ENCODE results near the gene IL12RB2. TPM values are rescaled to one million over a fixed set of nuclear protein-coding genes. Genes with fewer than 3 reads are reported as not detected.

IL12RB2 gene
- total and polyA plus RNA-seq, 2 experiments from 2014 or later, result 0.06 TPM; not detected in 1

DNA sequence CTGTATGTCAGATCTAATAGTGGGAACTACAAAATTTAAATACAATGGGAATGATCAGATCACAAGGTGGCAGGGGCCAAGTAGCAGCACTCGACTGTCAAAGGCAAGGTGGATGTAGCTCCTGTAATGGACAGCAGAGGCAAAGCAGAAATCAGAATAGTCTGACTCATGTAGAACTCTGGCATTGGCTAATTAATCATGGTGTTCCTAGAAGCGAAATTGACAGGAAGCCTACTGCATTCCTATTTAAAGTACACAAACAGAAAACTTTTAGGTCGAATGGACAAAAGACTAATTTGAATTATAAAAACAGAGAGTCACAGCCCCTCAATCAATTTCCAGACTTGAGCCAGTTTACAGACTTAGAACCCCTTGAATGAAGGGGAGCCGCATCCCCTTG lies 17.4 kb upstream of the IL12RB2 start:
- Histone ChIP-seq H3F3A (ENCODE audit: insufficient read depth) (no peaks in the 10 kb centered on the region), H4K20me1 (ENCODE audit: insufficient read depth) (no peaks in the 10 kb centered on the region), H3K79me2 (ENCODE audit: insufficient read depth) (no peaks in the 10 kb centered on the region), H2AFZ (no peak overlapping the region), H3K4me2 (ENCODE audit: unreplicated experiment) (no peak overlapping the region), H3K27ac (no peak overlapping the region), H3K9ac (no peak overlapping the region), H3K9me3 (ENCODE audit: low read depth) (no peaks in the 10 kb centered on the region), H3K4me1 (ENCODE audit: insufficient read depth) (no peaks in the 10 kb centered on the region), H3K36me3 (ENCODE audit: low read depth) (no peaks in the 10 kb centered on the region), H3K4me3 (no peak overlapping the region), H3K9me2 (ENCODE audit: insufficient read depth) (no peaks in the 10 kb centered on the region), H3K27me3 (replicated peaks; ENCODE audit: insufficient read depth) (peaks cover 16% of the 10 kb centered on the region)
- in situ Hi-C loops (cut with MboI), result no loop called here
- TF ChIP-seq EZH2phosphoT487 (IDR thresholded peaks at IDR 0.05; ENCODE audit: insufficient read depth, low read depth) (no peak), EZH2 (IDR thresholded peaks at IDR 0.05; ENCODE audit: insufficient read depth, poor library complexity, severe bottlenecking) (no peak)
- WGBS, 2 experiments (ENCODE audit: low coverage in 1 of 2, low lambda C conversion rate in 2 of 2, missing lambda C conversion rate in 2 of 2), result 45 to 47% methylated on average over 4 of the region's 4 CpGs
- no peak for DNase-seq

DNA sequence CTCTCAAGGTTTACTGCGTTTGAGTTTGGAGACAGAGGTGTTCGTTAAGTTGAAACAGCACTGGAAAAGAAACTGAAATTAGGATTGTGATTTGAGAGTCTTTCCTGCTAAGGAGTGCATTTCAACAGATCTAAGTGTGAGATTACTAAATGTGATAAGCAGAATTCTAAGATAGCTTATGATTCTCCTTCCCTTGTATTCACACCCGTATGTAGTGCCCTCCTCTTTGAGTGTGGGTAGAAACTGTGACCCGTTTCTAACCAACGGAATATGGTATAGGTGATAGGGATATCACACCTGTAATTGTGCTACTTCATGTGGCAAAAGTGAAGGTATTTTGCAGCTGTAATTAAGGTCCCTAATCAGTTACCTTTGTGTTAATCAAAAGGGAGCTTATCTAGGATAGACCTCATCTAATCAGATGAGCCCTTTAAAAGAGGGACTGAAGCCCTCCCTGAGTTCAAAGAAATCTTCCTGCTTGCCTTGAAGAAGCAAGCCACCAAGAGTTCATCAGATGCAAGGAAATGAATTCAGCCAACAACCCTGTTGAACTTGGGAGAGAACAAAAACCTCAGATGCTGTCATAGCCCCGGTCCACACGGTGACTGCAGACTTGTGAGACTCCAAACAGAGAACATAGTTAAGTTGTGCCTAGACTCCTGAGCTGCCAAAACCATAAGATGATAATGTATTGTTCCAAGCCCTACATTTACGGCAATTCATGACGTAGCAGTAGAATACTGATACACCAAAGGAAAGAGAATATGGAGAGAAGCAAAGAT lies 12.6 kb upstream of the IL12RB2 start:
- WGBS, 2 experiments (ENCODE audit: low coverage in 1 of 2, low lambda C conversion rate in 2 of 2, missing lambda C conversion rate in 2 of 2), result 51 to 54% methylated on average over 9 of the region's 9 CpGs
- Histone ChIP-seq H3K4me1 (ENCODE audit: insufficient read depth) (no peaks in the 10 kb centered on the region), H3K27me3 (replicated peaks; ENCODE audit: insufficient read depth) (peaks cover 18% of the 10 kb centered on the region), H3K4me3 (no peak overlapping the region), H3K79me2 (ENCODE audit: insufficient read depth) (no peaks in the 10 kb centered on the region), H3K27ac (no peak overlapping the region), H3K9ac (no peak overlapping the region), H4K20me1 (ENCODE audit: insufficient read depth) (no peaks in the 10 kb centered on the region), H3K4me2 (ENCODE audit: unreplicated experiment) (no peak overlapping the region), H3K36me3 (ENCODE audit: low read depth) (no peaks in the 10 kb centered on the region), H2AFZ (no peak overlapping the region), H3K9me2 (ENCODE audit: insufficient read depth) (no peaks in the 10 kb centered on the region), H3K9me3 (ENCODE audit: low read depth) (no peaks in the 10 kb centered on the region), H3F3A (ENCODE audit: insufficient read depth) (no peaks in the 10 kb centered on the region)
- in situ Hi-C loops (cut with MboI), result no loop called here
- TF ChIP-seq EZH2phosphoT487 (IDR thresholded peaks at IDR 0.05; ENCODE audit: insufficient read depth, low read depth), result no peak
- TF ChIP-seq EZH2 (IDR thresholded peaks at IDR 0.05; ENCODE audit: insufficient read depth, poor library complexity, severe bottlenecking), result no peak
- DNase-seq, result no peak

DNA sequence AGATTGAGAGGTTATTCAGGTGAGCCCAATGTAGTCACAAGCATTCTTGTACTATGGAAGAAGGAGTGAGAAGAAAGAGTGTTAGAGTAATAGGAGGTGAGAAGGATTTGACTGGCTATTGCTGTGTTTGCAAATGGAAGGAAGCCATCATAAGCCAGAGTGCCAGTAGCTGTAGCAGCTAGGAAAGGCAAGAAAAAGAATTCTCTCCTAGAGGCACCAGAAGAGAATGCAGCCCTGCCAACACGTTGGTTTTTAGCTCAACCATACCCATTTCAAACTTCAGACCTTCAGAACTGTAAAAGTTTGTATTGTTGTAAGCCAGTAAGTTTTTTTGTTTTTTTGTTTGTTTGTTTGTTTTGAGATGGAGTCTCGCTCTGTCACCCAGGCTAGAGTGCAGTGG lies 8.9 kb upstream of the IL12RB2 start:
- no peak overlapping the region for H3K4me2 ChIP-seq (ENCODE audit: unreplicated experiment)
- H3K4me3 ChIP-seq, result no peak overlapping the region
- H3K36me3 ChIP-seq (ENCODE audit: low read depth), result no peaks in the 10 kb centered on the region
- H2AFZ ChIP-seq, result no peak overlapping the region
- H3K79me2 ChIP-seq (ENCODE audit: insufficient read depth), result no peaks in the 10 kb centered on the region
- 57 to 93% methylated on average over 2 of the region's 2 CpGs for WGBS, 2 experiments (ENCODE audit: low coverage in 1 of 2, low lambda C conversion rate in 2 of 2, missing lambda C conversion rate in 2 of 2)
- H3K27me3 ChIP-seq (replicated peaks; ENCODE audit: insufficient read depth), result peaks cover 31% of the 10 kb centered on the region
- H3K4me1 ChIP-seq (ENCODE audit: insufficient read depth), result no peaks in the 10 kb centered on the region
- TF ChIP-seq EZH2 (IDR thresholded peaks at IDR 0.05; ENCODE audit: insufficient read depth, poor library complexity, severe bottlenecking) (no peak), EZH2phosphoT487 (IDR thresholded peaks at IDR 0.05; ENCODE audit: insufficient read depth, low read depth) (no peak)
- no peaks in the 10 kb centered on the region for H3K9me2 ChIP-seq (ENCODE audit: insufficient read depth)
- no peak overlapping the region for H3K9ac ChIP-seq
- in situ Hi-C loops (cut with MboI), result no loop called here
- H3K9me3 ChIP-seq (ENCODE audit: low read depth), result no peaks in the 10 kb centered on the region
- no peaks in the 10 kb centered on the region for H4K20me1 ChIP-seq (ENCODE audit: insufficient read depth)
- H3K27ac ChIP-seq, result no peak overlapping the region
- no peak for DNase-seq
- no peaks in the 10 kb centered on the region for H3F3A ChIP-seq (ENCODE audit: insufficient read depth)

DNA sequence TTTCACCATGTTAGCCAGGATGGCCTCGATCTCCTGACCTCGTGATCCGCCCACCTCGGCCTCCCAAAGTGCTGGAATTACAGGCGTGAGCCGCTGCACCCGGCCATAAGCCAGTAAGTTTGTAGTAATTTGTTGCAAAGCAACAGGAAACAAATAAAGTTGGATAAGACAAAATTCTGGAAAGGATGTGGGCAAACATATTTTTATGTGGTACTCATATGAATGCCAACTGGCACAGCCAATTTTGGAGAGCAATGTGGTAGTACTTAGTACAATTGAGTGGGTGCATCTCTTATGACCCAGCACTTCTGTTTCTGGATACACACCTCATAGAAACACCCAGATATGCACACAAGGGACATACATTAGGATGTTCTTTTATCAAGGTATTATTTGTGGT lies 8.4 kb upstream of the IL12RB2 start:
- H3K4me2 ChIP-seq (ENCODE audit: unreplicated experiment), result no peak overlapping the region
- peak; percentile 8 for DNase-seq
- H3K4me1 ChIP-seq (ENCODE audit: insufficient read depth), result no peaks in the 10 kb centered on the region
- WGBS, 2 experiments (ENCODE audit: low coverage in 1 of 2, low lambda C conversion rate in 2 of 2, missing lambda C conversion rate in 2 of 2), result 82 to 90% methylated on average over 7 of the region's 7 CpGs
- no peaks in the 10 kb centered on the region for H3K79me2 ChIP-seq (ENCODE audit: insufficient read depth)
- no peak overlapping the region for H3K9ac ChIP-seq
- H3K27me3 ChIP-seq (replicated peaks; ENCODE audit: insufficient read depth), result peaks cover 32% of the 10 kb centered on the region
- in situ Hi-C loops (cut with MboI), result no loop called here
- no peak overlapping the region for H3K27ac ChIP-seq
- H3K9me2 ChIP-seq (ENCODE audit: insufficient read depth), result no peaks in the 10 kb centered on the region
- no peaks in the 10 kb centered on the region for H3K36me3 ChIP-seq (ENCODE audit: low read depth)
- TF ChIP-seq EZH2 (IDR thresholded peaks at IDR 0.05; ENCODE audit: insufficient read depth, poor library complexity, severe bottlenecking) (no peak), EZH2phosphoT487 (IDR thresholded peaks at IDR 0.05; ENCODE audit: insufficient read depth, low read depth) (no peak)
- no peaks in the 10 kb centered on the region for H3K9me3 ChIP-seq (ENCODE audit: low read depth)
- H2AFZ ChIP-seq, result no peak overlapping the region
- no peaks in the 10 kb centered on the region for H3F3A ChIP-seq (ENCODE audit: insufficient read depth)
- H4K20me1 ChIP-seq (ENCODE audit: insufficient read depth), result no peaks in the 10 kb centered on the region
- no peak overlapping the region for H3K4me3 ChIP-seq
